HEK293 (cell line): ENCODE measurements around the gene NOMO2.
"Not testable (repeated sequence)": the region's sequence is repeated elsewhere in the genome, so short reads cannot be mapped to it uniquely, and the experiment has no call there.

Source experiments
- CTCF ChIP-seq: fragments of 450-650 bp; formaldehyde crosslinking; IDR thresholded peaks from 2 replicates; pipeline ENCODE4 v1.5.1; 2016; ENCODE audit warnings: missing biosample characterization, missing genetic modification characterization
- PBX3 ChIP-seq: sonication (generic); formaldehyde crosslinking; IDR thresholded peaks from 2 replicates; pipeline ENCODE4 v1.8.1; 2022; ENCODE audit warnings: mild to moderate bottlenecking, moderate library complexity, missing genetic modification reagents
- SCRT2 ChIP-seq: fragments of 450-650 bp; formaldehyde crosslinking; IDR thresholded peaks from 2 replicates; pipeline ENCODE4 v1.5.1; 2016; ENCODE audit warnings: missing biosample characterization, missing genetic modification characterization
- YY1 ChIP-seq: fragments of 450-650 bp; formaldehyde crosslinking; IDR thresholded peaks from 2 replicates; pipeline ENCODE4 v1.5.1; 2018; ENCODE audit warnings: missing biosample characterization, missing genetic modification characterization
- ZBTB10 ChIP-seq: fragments of 450-650 bp; formaldehyde crosslinking; IDR thresholded peaks from 2 replicates; pipeline ENCODE4 v1.5.1; 2016; ENCODE audit warnings: missing biosample characterization, missing genetic modification characterization
- ZNF10 ChIP-seq: fragments of 450-650 bp; formaldehyde crosslinking; IDR thresholded peaks from 2 replicates; pipeline ENCODE4 v1.5.1; 2017; ENCODE audit warnings: missing biosample characterization, missing genetic modification characterization
- ZNF155 ChIP-seq: fragments of 450-650 bp; formaldehyde crosslinking; IDR thresholded peaks from 2 replicates; pipeline ENCODE4 v1.5.1; 2016; ENCODE audit warnings: missing biosample characterization, missing genetic modification characterization
- ZNF24 ChIP-seq: fragments of 450-650 bp; formaldehyde crosslinking; IDR thresholded peaks from 2 replicates; pipeline ENCODE4 v1.5.1; 2016; ENCODE audit warnings: missing biosample characterization, missing genetic modification characterization
- ZNF26 ChIP-seq: fragments of 450-650 bp; formaldehyde crosslinking; IDR thresholded peaks from 2 replicates; pipeline ENCODE4 v1.5.1; 2016; ENCODE audit warnings: missing biosample characterization, missing genetic modification characterization
- ZNF274 ChIP-seq, 2 experiments: fragments of 200-500 bp in 1 of 2; fragments of 450-650 bp in 1 of 2; sonication (Bioruptor generic) in 1 of 2; formaldehyde crosslinking in 1 of 2; IDR thresholded peaks; 2 replicates each; pipeline versions ENCODE4 v1.5.1 to v1.6.1; 2014 to 2016; ENCODE audit warnings: borderline replicate concordance in 1 of 2, inconsistent platforms in 1 of 2, low read length in 1 of 2, missing biosample characterization in 1 of 2, missing genetic modification characterization in 1 of 2
- ZNF558 ChIP-seq: fragments of 450-650 bp; formaldehyde crosslinking; IDR thresholded peaks from 2 replicates; pipeline ENCODE4 v1.5.1; 2016; ENCODE audit warnings: missing biosample characterization, missing genetic modification characterization
- ZNF792 ChIP-seq: fragments of 450-650 bp; formaldehyde crosslinking; IDR thresholded peaks from 2 replicates; pipeline ENCODE4 v1.5.1; 2016; ENCODE audit warnings: missing biosample characterization, missing genetic modification characterization
- ZXDB ChIP-seq: fragments of 450-650 bp; formaldehyde crosslinking; IDR thresholded peaks from 2 replicates; pipeline ENCODE4 v1.5.1; 2016; ENCODE audit warnings: missing biosample characterization, missing genetic modification characterization

- TF ChIP-seq CTCF (tag by site-specific recombination); PBX3; ZNF558; ZBTB10 (tag by site-specific recombination); ZNF155 (tag by site-specific recombination); ZNF274 (IDR thresholded peaks at IDR 0.05; ENCODE audit: low read length); ZNF274 (tag by site-specific recombination; IDR thresholded peaks at IDR 0.05; ENCODE audit: borderline replicate concordance); ZNF24; YY1 (tag by site-specific recombination); ZNF792; ZNF10 (tag by site-specific recombination); ZNF26; SCRT2 (tag by site-specific recombination); ZXDB: not testable (repeated sequence)
These were observed 14.0 kb upstream of the NOMO2 start for GRCh38 chr16:18575945-18576344.
